Esophagus muscularis mucosa (tissue), 4 donors: ENCODE data around the gene GLYATL1B. TPM values are rescaled to one million over a fixed set of nuclear protein-coding genes. Genes with fewer than 3 reads are reported as not detected.
"Not testable (repeated sequence)": the region's sequence is repeated elsewhere in the genome, so short reads cannot be mapped to it uniquely, and the experiment has no call there.

Source experiments
- DNase-seq: peaks from one replicate; pipeline ENCODE4 v3.0.0-alpha.2; 2017; ENCODE audit errors: extremely low spot score
- H3K27ac ChIP-seq, 4 donors: fragments of 200-600 bp; sonication (generic); replicated peaks in 1 of 4; 1 replicate in 3 of 4; 2 replicates in 1 of 4; pipeline ENCODE4 v1.5.1; 2016 to 2019; ENCODE audit warnings: mild to moderate bottlenecking in 1 of 4
- H3K27me3 ChIP-seq, 4 donors: fragments of 200-600 bp; sonication (generic); one replicate each; pipeline versions ENCODE4 v1.5.1 to v1.6.0; 2016 to 2019
- H3K36me3 ChIP-seq, 4 donors: fragments of 200-600 bp; sonication (generic); one replicate each; pipeline ENCODE4 v1.5.1; 2016 to 2019
- H3K4me1 ChIP-seq, 4 donors: fragments of 200-600 bp; sonication (generic); one replicate each; pipeline ENCODE4 v1.5.1; 2016 to 2019
- H3K4me3 ChIP-seq, 4 donors: fragments of 200-600 bp; sonication (generic); 1 replicate in 2 of 4; 2 replicates in 2 of 4; pipeline ENCODE4 v1.5.1; 2016 to 2019; ENCODE audit warnings: mild to moderate bottlenecking in 4 of 4, moderate library complexity in 1 of 4
- H3K9me3 ChIP-seq, 4 donors: fragments of 200-600 bp; sonication (generic); 1 replicate in 3 of 4; 2 replicates in 1 of 4; pipeline ENCODE4 v1.5.1; 2016 to 2019
- EP300 ChIP-seq: sonication (generic); formaldehyde crosslinking; IDR thresholded peaks from one replicate; pipeline ENCODE4 v1.6.1; 2017; ENCODE audit warnings: antibody characterized with exemption
- POLR2A ChIP-seq: fragments of 450-650 bp; IDR thresholded peaks from one replicate; pipeline ENCODE4 v1.6.1; 2017; ENCODE audit warnings: antibody characterized with exemption, moderate library complexity, mild to moderate bottlenecking, low read depth
- POLR2AphosphoS5 ChIP-seq, 2 donors: sonication (generic); formaldehyde crosslinking; IDR thresholded peaks; one replicate each; pipeline ENCODE4 v1.6.1; 2017; ENCODE audit warnings: antibody characterized with exemption in 2 of 2
- WGBS: methylation state at CpG from one replicate; pipeline ENCODE4 v1.1.5; 2018; 5-methylcytosine and 5-hydroxymethylcytosine counted together
- intact Hi-C: fragments of 100-400 bp; cut with DNase I; formaldehyde crosslinking; loops from one replicate; pipeline ENCODE4 v1.15.1; 2023
- total RNA-seq, 4 donors: library from RNA; depleted of rRNA; stranded (reverse); fragments of >200 nt; gene quantifications; one replicate each; pipeline versions ENCODE4 v1.1.0 to v1.2.1, GENCODE V29; 2016
- TF ChIP-seq, protein P1 (sequence below), 3 experiments: fragments of 200-600 bp in 2 of 3; fragments of 450-650 bp in 1 of 3; sonication (generic) in 2 of 3; IDR thresholded peaks; one replicate each; pipeline ENCODE4 v1.5.1; 2017 to 2019; ENCODE audit warnings: antibody characterized with exemption in 3 of 3, mild to moderate bottlenecking in 2 of 3, moderate library complexity in 1 of 3

The GLYATL1B gene
- total RNA-seq, 4 donors from 2014 or later, result not detected

DNA sequence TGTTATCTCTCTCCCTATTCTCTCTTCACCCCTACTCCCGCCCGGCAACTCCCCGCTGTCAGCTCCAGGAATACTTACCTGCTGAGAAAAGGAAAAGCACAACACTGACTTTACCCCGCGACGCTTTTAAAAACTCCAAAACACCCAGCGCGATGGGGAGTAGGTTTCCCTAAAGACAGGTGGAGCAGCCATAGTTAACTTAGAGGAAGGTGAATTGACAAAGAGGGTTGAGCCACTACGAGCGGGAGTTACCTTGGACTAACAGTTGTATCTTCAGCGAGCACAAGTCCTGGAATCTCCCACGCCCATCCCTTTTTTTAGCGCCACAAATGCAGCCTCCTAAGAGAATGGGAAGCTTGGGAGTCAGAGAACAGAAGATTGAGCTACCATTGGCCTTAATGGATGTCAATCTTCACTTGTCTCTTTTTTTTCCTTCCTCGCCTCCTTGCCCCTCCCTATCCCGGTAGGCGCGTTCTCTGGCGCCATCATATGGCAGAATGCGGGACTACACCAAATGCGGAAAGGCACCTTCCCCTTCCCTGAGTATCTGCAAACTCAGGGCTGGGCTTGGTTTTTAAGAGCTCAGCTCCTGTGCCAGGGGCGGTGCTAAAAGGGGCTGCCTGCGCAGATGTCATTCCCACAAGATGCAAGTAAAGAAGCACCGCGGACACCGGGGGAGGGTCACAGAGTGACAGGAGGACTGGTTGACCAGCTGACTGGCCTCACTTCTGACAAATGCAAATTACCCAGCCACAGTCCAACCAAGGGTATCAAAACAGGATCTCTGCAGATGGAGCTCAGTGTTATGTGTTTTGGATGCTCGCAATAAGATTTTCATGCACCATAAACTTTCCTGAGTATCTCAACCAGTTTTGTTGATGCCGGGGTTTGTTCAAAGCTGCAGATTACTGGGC, 27.7 kb upstream of the GLYATL1B start:
- Histone ChIP-seq H3K4me3 (peak overlapping the region; percentile 31 to 51 (median 32)), H3K27me3 (peaks cover 0 to 45% (median 2%) of the 10 kb centered on the region in 4 donors)
- peak in 1 of 2 donors; percentile 9 for TF ChIP-seq POLR2AphosphoS5 (IDR thresholded peaks at IDR 0.05)
- TF ChIP-seq, protein P1, sequence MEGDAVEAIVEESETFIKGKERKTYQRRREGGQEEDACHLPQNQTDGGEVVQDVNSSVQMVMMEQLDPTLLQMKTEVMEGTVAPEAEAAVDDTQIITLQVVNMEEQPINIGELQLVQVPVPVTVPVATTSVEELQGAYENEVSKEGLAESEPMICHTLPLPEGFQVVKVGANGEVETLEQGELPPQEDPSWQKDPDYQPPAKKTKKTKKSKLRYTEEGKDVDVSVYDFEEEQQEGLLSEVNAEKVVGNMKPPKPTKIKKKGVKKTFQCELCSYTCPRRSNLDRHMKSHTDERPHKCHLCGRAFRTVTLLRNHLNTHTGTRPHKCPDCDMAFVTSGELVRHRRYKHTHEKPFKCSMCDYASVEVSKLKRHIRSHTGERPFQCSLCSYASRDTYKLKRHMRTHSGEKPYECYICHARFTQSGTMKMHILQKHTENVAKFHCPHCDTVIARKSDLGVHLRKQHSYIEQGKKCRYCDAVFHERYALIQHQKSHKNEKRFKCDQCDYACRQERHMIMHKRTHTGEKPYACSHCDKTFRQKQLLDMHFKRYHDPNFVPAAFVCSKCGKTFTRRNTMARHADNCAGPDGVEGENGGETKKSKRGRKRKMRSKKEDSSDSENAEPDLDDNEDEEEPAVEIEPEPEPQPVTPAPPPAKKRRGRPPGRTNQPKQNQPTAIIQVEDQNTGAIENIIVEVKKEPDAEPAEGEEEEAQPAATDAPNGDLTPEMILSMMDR (IDR thresholded peaks at IDR 0.05), result peak; percentile 46 to 53 (median 53)
- H3K27ac ChIP-seq, H3K9me3 ChIP-seq, intact Hi-C loops, H3K36me3 ChIP-seq, H3K4me1 ChIP-seq: not testable (repeated sequence)
- WGBS, result 9% methylated on average over 27 of the region's 27 CpGs
- peak; percentile 91 for DNase-seq

DNA sequence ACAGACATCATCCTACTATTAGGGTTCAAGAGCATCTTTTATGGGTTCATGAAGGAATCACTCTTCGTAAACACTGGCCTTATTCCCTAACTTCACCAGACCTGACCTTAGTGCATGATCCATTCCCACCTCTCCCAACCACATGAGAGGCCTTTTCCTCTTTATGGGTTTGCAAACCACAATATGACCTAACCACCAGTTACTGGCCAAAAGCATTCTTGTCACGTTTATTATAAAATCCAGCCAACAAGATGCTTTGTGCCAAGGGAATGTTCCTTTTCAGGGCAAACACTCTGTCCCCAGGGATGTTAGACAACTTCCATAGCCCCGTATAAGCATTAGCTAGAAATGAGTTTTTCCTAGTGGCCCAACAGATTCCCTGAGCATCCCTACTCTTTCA, 26.0 kb upstream of the GLYATL1B start:
- H3K36me3 ChIP-seq, H3K4me1 ChIP-seq, intact Hi-C loops, H3K27ac ChIP-seq, H3K4me3 ChIP-seq, H3K9me3 ChIP-seq: not testable (repeated sequence)
- H3K27me3 ChIP-seq, result peaks cover 0 to 53% (median 2%) of the 10 kb centered on the region in 4 donors
- WGBS, result 52% methylated on average over 3 of the region's 3 CpGs
- peak; percentile 42 for DNase-seq

DNA sequence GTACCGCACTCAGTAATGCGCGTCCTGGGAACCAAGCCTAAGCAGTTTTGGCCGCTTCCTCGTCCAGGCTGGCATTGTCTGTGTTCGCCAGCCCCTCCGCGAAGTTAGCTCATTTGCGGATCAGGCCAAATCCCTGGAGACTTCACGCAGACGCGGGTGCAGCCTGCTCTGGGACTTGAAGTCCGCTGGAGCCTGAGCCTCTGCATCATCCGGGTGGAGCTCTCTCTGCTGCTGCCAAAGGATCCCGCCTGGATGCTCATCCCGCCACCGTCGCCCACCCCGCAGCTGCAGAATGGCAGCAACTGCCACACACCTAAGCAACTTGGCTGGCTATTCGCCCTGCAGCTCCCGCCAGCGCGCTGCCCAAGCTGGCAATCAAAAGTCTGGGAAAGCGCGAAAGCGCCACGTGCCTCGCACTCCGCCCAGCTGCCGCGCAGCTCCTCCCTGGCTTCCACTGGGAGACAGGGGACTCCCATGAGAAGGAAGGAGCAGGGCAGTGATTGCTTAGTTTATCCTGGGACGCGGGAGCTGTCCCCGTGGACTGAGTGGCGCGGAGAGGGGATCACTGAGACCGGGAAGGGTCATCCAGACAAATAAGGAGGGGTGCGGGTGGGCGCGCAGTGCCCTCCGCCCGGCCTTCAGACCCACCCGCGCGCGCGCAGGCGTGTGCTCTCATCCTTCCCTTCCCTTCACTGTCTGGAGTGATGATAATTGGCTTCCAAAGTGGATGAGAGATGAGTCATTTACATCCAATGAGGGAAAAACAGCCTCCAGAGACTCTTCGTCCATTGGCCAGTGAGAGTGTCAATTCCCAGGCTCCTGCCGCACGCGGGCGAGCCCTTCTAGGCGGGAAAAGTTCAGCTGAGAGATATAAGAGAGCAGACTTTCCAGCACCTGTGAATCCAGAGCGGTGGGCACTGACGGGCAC, 23.2 kb upstream of the GLYATL1B start:
- Histone ChIP-seq H3K9me3 (no peaks in the 10 kb centered on the region), H3K36me3 (no peaks in the 10 kb centered on the region), H3K4me3 (no peak overlapping the region), H3K27ac (no peak overlapping the region), H3K27me3 (peaks cover 0 to 49% (median under 1%) of the 10 kb centered on the region in 4 donors), H3K4me1 (peaks cover 0 to 8% (median 4%) of the 10 kb centered on the region in 4 donors)
- TF ChIP-seq POLR2AphosphoS5 (IDR thresholded peaks at IDR 0.05), result no peak
- TF ChIP-seq, protein P1 (IDR thresholded peaks at IDR 0.05), result no peak
- no peak for TF ChIP-seq POLR2A
- no peak for TF ChIP-seq EP300
- DNase-seq, result no peak
- WGBS, result 62% methylated on average over 52 of the region's 56 CpGs
- intact Hi-C loops, result no loop called here

DNA sequence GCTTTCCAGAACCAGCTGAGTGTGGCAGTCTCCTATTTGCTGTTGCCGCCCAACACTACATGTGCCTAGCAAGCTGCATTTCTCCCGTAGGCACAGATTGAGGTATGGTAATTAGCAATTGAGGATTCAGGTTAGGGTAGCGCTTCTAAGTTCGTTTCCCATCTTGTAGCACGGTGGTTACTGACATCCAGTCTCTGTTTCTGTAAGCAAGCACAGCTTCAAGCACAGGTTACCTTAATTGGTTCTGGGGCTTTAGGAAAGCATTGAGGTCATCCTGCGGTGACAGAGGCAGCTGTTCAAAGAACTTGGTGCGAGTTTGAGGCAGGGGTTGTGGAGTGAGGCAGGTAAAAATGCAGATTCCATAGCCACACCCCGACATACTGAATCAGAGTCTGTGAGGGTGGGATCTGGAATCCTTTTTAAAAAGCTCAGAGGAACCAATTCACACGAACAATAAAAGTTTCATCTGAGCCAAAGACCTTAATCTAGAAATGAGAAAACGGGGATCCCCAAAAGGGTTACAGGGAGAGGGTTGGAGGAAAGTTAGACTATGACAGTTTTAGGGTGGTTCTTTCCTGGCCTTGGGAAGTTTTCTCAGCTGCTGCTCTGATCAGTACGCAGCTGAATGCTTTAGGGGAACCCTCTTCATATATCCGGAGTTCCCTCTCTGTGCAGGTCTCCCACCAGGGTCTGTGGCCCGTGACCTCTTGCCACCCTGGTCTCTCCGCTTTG, 21.9 kb upstream of the GLYATL1B start:
- DNase-seq, H3K27ac ChIP-seq, H3K36me3 ChIP-seq, H3K9me3 ChIP-seq, intact Hi-C loops, H3K4me1 ChIP-seq, H3K4me3 ChIP-seq: not testable (repeated sequence)
- 78% methylated on average over 14 of the region's 14 CpGs for WGBS
- H3K27me3 ChIP-seq, result peaks cover 0 to 37% (median 0%) of the 10 kb centered on the region in 4 donors

DNA sequence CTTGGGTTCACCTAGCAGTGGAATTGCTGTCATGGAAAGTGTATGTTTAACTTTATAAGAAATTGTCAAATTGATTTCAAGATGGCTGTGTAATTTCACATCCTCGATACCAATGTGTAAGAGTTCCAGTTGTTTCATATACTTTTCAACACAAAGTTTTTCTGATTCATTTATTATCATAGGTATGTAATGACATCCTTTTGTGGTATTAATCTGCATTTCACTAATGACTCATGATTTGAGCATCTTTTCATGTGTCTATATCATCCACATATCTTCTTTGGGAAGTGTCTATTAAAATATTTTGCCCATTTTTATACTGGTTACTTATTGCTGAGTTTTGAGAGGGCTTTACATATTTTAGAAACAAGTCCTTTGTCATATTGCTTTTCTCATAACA, 17.0 kb upstream of the GLYATL1B start:
- no peak overlapping the region for H3K4me3 ChIP-seq

More for the DNA sequence above, 17.0 kb upstream of the GLYATL1B start:
- H3K27me3 ChIP-seq, result peaks cover 0 to 7% (median 0%) of the 10 kb centered on the region in 4 donors
- no peaks in the 10 kb centered on the region for H3K36me3 ChIP-seq
- H3K4me1 ChIP-seq, result no peaks in the 10 kb centered on the region
- no peaks in the 10 kb centered on the region for H3K9me3 ChIP-seq
- TF ChIP-seq, protein P1 (IDR thresholded peaks at IDR 0.05), result no peak
- TF ChIP-seq EP300 (no peak), POLR2A (no peak), POLR2AphosphoS5 (IDR thresholded peaks at IDR 0.05) (no peak)
- DNase-seq, result no peak
- H3K27ac ChIP-seq, result no peak overlapping the region
- 70% methylated on average over 1 of the region's 1 CpG for WGBS
- intact Hi-C loops, result no loop called here
